ENCODE results near the gene PKP4. TPM values are rescaled to one million over a fixed set of nuclear protein-coding genes. Genes with fewer than 3 reads are reported as not detected.
A peak's percentile ranks its signal among the peaks of the same experiment; 100 is the strongest.

PKP4 gene
- total RNA-seq, 2 experiments from 2014 or later, result 68.7 to 73.2 TPM

- H3K36me3 ChIP-seq (ENCODE audit: insufficient read depth, low read length), result no peaks in the 10 kb centered on the region
- no peak for DNase-seq (ENCODE audit: low spot score)
- POLR2A ChIA-PET, result interaction anchor here (0.7 to 0.9 kb wide), 2 partner anchors 12 to 74 kb away, joined by 3 read pairs; no protein-coding TSS in a partner anchor
- BruUV-seq (replicated peaks), result TSS peak; percentile 42
- CTCF ChIA-PET (ENCODE audit: unreplicated experiment), result no interaction called here
- H2AFZ ChIP-seq (ENCODE audit: low read length), result no peak overlapping the region
- peaks cover 37% of the 10 kb centered on the region for H3K79me2 ChIP-seq (ENCODE audit: insufficient read depth, low read depth, low read length)
- H3K9me2 ChIP-seq (ENCODE audit: insufficient read depth, low read length), result no peaks in the 10 kb centered on the region
- peaks cover 26% of the 10 kb centered on the region for H3K4me1 ChIP-seq (ENCODE audit: insufficient read depth, low read length, poor library complexity, severe bottlenecking)
- H3K4me2 ChIP-seq (ENCODE audit: low read length), result peak overlapping the region; percentile 99
- H3K27ac ChIP-seq (ENCODE audit: low read depth, low read length, poor library complexity, severe bottlenecking), result no peak overlapping the region
- peak overlapping the region; percentile 80 for H3K4me3 ChIP-seq (ENCODE audit: low read depth, low read length, poor library complexity, severe bottlenecking)
- intact Hi-C loops (cut with micrococcal nuclease; ENCODE audit: unreplicated experiment), result loop anchor here (5.0 to 10.0 kb wide), 3 partner anchors 293 to 1017 kb away; partner anchors contain the start of genes ACVR1 and CYTIP
- TF ChIP-seq CTCF (conservative IDR thresholded peaks at IDR 0.05; ENCODE audit: low read length) (no peak), EZH2phosphoT487 (IDR thresholded peaks at IDR 0.05; ENCODE audit: borderline replicate concordance, low read depth, low read length) (no peak)
- H3K9me3 ChIP-seq (ENCODE audit: low read length), result no peaks in the 10 kb centered on the region
- H4K20me1 ChIP-seq (ENCODE audit: insufficient read depth, low read length), result peaks cover 45% of the 10 kb centered on the region
Measured at GRCh38 chr2:158459161-158460003, 2.6 kb downstream of the PKP4 start.

- ChIA-PET CTCF (ENCODE audit: unreplicated experiment) (no interaction called here), POLR2A (interaction anchor here (0.8 to 0.9 kb wide), 2 partner anchors 13 to 1048 kb away, joined by 3 read pairs; no protein-coding TSS in a partner anchor)
- BruUV-seq (replicated peaks), result no TSS peak
- Histone ChIP-seq H3K27ac (ENCODE audit: low read depth, low read length, poor library complexity, severe bottlenecking) (no peak overlapping the region), H2AFZ (ENCODE audit: low read length) (no peak overlapping the region), H3K4me3 (ENCODE audit: low read depth, low read length, poor library complexity, severe bottlenecking) (no peak overlapping the region), H3K9me2 (ENCODE audit: insufficient read depth, low read length) (no peaks in the 10 kb centered on the region), H3K79me2 (ENCODE audit: insufficient read depth, low read depth, low read length) (peaks cover 40% of the 10 kb centered on the region), H3K4me2 (ENCODE audit: low read length) (no peak overlapping the region), H3K36me3 (ENCODE audit: insufficient read depth, low read length) (no peaks in the 10 kb centered on the region), H3K9me3 (ENCODE audit: low read length) (no peaks in the 10 kb centered on the region), H3K4me1 (ENCODE audit: insufficient read depth, low read length, poor library complexity, severe bottlenecking) (peaks cover 23% of the 10 kb centered on the region), H4K20me1 (ENCODE audit: insufficient read depth, low read length) (peaks cover 47% of the 10 kb centered on the region)
- TF ChIP-seq CTCF (conservative IDR thresholded peaks at IDR 0.05; ENCODE audit: low read length) (0 out of 2 replicates have a peak, but pooled peaks have one; percentile 23), EZH2phosphoT487 (IDR thresholded peaks at IDR 0.05; ENCODE audit: borderline replicate concordance, low read depth, low read length) (no peak)
- intact Hi-C loops (cut with micrococcal nuclease; ENCODE audit: unreplicated experiment), result no loop called here
- DNase-seq (ENCODE audit: low spot score), result no peak
Measured at GRCh38 chr2:158460632-158461297, 4.0 kb downstream of the PKP4 start.

All from OCI-LY7 (cell line).